Naive B cell (primary cell): Measurements from ENCODE around the gene PRKCE. TPM values are rescaled to one million over a fixed set of nuclear protein-coding genes. Genes with fewer than 3 reads are reported as not detected.

Experiments
- ATAC-seq, 2 donors: fragments of 150-1000 bp; cut with Tn5 transposase; 2 replicates each; pipeline ENCODE4 v1.10.0; 2021; ENCODE audit warnings: low read depth in 2 of 2, mild to moderate bottlenecking in 2 of 2, moderate library complexity in 2 of 2
- DNase-seq: peaks from one replicate; pipeline ENCODE4 v3.0.0; 2022
- H3K27ac Mint-ChIP-seq, 6 donors: one replicate each; pipeline ENCODE4 v1.8.0; 2020 to 2022; ENCODE audit warnings: mild to moderate bottlenecking in 6 of 6, mixed read lengths in 6 of 6, moderate library complexity in 5 of 6, inconsistent platforms in 2 of 6
- H3K27me3 Mint-ChIP-seq, 3 donors: one replicate each; pipeline ENCODE4 v1.8.0; 2021 to 2022; ENCODE audit warnings: mixed read lengths in 3 of 3, mild to moderate bottlenecking in 1 of 3
- H3K36me3 Mint-ChIP-seq, 2 donors: one replicate each; pipeline ENCODE4 v1.8.0; 2020 to 2022; ENCODE audit warnings: mixed read lengths in 2 of 2, inconsistent platforms in 1 of 2, mild to moderate bottlenecking in 1 of 2
- H3K4me1 Mint-ChIP-seq, 3 donors: one replicate each; pipeline ENCODE4 v1.8.0; 2020 to 2022; ENCODE audit warnings: mixed read lengths in 3 of 3, inconsistent platforms in 1 of 3, mild to moderate bottlenecking in 1 of 3, moderate library complexity in 1 of 3
- H3K4me3 Mint-ChIP-seq, 8 donors: one replicate each; pipeline ENCODE4 v1.8.0; 2020 to 2022; ENCODE audit warnings: mild to moderate bottlenecking in 8 of 8, mixed read lengths in 8 of 8, moderate library complexity in 8 of 8, inconsistent platforms in 2 of 8
- H3K9me3 Mint-ChIP-seq, 7 donors: one replicate each; pipeline ENCODE4 v1.8.0; 2020 to 2022; ENCODE audit warnings: mixed read lengths in 7 of 7, mild to moderate bottlenecking in 5 of 7, inconsistent platforms in 2 of 7, moderate library complexity in 1 of 7
- polyA plus RNA-seq, 6 donors: library from polyadenylated mRNA; unstranded; fragments of 300-500 nt; fragmentation: Illumina TruSeq; gene quantifications; one replicate each; pipeline ENCODE4 v1.2.3, GENCODE V29; 2021; ENCODE audit warnings: low read depth in 6 of 6

The PRKCE gene
- polyA plus RNA-seq, 6 donors from 2014 or later: 14.8 to 33.3 (median 23.2) TPM

- Mint-ChIP-seq H3K36me3 (peaks cover 49 to 64% of the 10 kb centered on the region in 2 donors), H3K9me3 (peaks cover 0 to 5% (median 0%) of the 10 kb centered on the region in 7 donors), H3K4me1 (peaks cover 0 to 5% (median 4%) of the 10 kb centered on the region in 3 donors), H3K27ac (peak overlapping the region in 1 of 6 donors; percentile 29), H3K4me3 (no peak overlapping the region), H3K27me3 (no peaks in the 10 kb centered on the region)
- no peak for DNase-seq
- ATAC-seq: no peak
Observed at GRCh38 chr2:46097714-46098480, 446.4 kb downstream of the PRKCE start.

- Mint-ChIP-seq H3K36me3 (peaks cover 52 to 64% of the 10 kb centered on the region in 2 donors), H3K9me3 (peaks cover 0 to 13% (median 3%) of the 10 kb centered on the region in 7 donors), H3K4me3 (no peak overlapping the region), H3K27me3 (no peaks in the 10 kb centered on the region), H3K27ac (peak overlapping the region in 1 of 6 donors; percentile 7), H3K4me1 (peaks cover 0 to 5% (median 4%) of the 10 kb centered on the region in 3 donors)
- ATAC-seq: no peak
- DNase-seq: no peak
Observed at GRCh38 chr2:46098621-46099062, 447.2 kb downstream of the PRKCE start.

- H3K36me3 Mint-ChIP-seq: peaks cover 51 to 62% of the 10 kb centered on the region in 2 donors
- ATAC-seq (no peak), DNase-seq (no peak)
- no peak overlapping the region for H3K27ac Mint-ChIP-seq
- peaks cover 2 to 5% (median 4%) of the 10 kb centered on the region in 3 donors for H3K4me1 Mint-ChIP-seq
- H3K27me3 Mint-ChIP-seq: no peaks in the 10 kb centered on the region
- H3K9me3 Mint-ChIP-seq: peaks cover 0 to 32% (median 18%) of the 10 kb centered on the region in 7 donors
- H3K4me3 Mint-ChIP-seq: no peak overlapping the region
Observed at GRCh38 chr2:46101557-46102220, 450.2 kb downstream of the PRKCE start.

GRCh38 chr2:46106690-46107089, 455.2 kb downstream of the PRKCE start:
- Mint-ChIP-seq H3K27ac (no peak overlapping the region), H3K27me3 (no peaks in the 10 kb centered on the region)

GRCh38 chr2:46114996-46115395, 463.5 kb downstream of the PRKCE start:
- H3K4me3 Mint-ChIP-seq: no peak overlapping the region
- H3K4me1 Mint-ChIP-seq: peaks cover 2 to 12% (median 3%) of the 10 kb centered on the region in 3 donors
- H3K36me3 Mint-ChIP-seq: peaks cover 14 to 41% of the 10 kb centered on the region in 2 donors

More at GRCh38 chr2:46106690-46107089, 455.2 kb downstream of the PRKCE start:
- Mint-ChIP-seq H3K36me3 (peaks cover 44 to 64% of the 10 kb centered on the region in 2 donors), H3K4me3 (no peak overlapping the region), H3K9me3 (peaks cover 0 to 32% (median 19%) of the 10 kb centered on the region in 7 donors), H3K4me1 (peaks cover 3 to 17% (median 7%) of the 10 kb centered on the region in 3 donors)
- DNase-seq (no peak), ATAC-seq (no peak)

GRCh38 chr2:46116150-46116549, 464.7 kb downstream of the PRKCE start:
- DNase-seq (no peak), ATAC-seq (no peak)
- Mint-ChIP-seq H3K27me3 (no peaks in the 10 kb centered on the region), H3K4me3 (no peak overlapping the region), H3K27ac (peak overlapping the region in 1 of 6 donors; percentile 37), H3K4me1 (peaks cover 0 to 12% (median 3%) of the 10 kb centered on the region in 3 donors), H3K36me3 (peaks cover 9 to 31% of the 10 kb centered on the region in 2 donors), H3K9me3 (peaks cover 0 to 9% (median 4%) of the 10 kb centered on the region in 7 donors)

More at GRCh38 chr2:46114996-46115395, 463.5 kb downstream of the PRKCE start:
- DNase-seq (no peak), ATAC-seq (no peak)
- Mint-ChIP-seq H3K27ac (no peak overlapping the region), H3K9me3 (peaks cover 0 to 9% (median 4%) of the 10 kb centered on the region in 7 donors), H3K27me3 (no peaks in the 10 kb centered on the region)

GRCh38 chr2:46116553-46116991, 465.1 kb downstream of the PRKCE start:
- H3K9me3 Mint-ChIP-seq: peaks cover 0 to 6% (median 4%) of the 10 kb centered on the region in 7 donors

GRCh38 chr2:46117379-46117778, 465.9 kb downstream of the PRKCE start:
- H3K36me3 Mint-ChIP-seq: peaks cover 3 to 19% of the 10 kb centered on the region in 2 donors
- peaks cover 0 to 7% (median 1%) of the 10 kb centered on the region in 3 donors for H3K4me1 Mint-ChIP-seq
- H3K9me3 Mint-ChIP-seq: peaks cover 0 to 2% (median 0%) of the 10 kb centered on the region in 7 donors
- no peak for ATAC-seq
- no peak overlapping the region for H3K27ac Mint-ChIP-seq
- no peak overlapping the region for H3K4me3 Mint-ChIP-seq
- no peak for DNase-seq
- H3K27me3 Mint-ChIP-seq: no peaks in the 10 kb centered on the region

More at GRCh38 chr2:46116553-46116991, 465.1 kb downstream of the PRKCE start:
- Mint-ChIP-seq H3K4me1 (peaks cover 0 to 9% (median 3%) of the 10 kb centered on the region in 3 donors), H3K36me3 (peaks cover 8 to 27% of the 10 kb centered on the region in 2 donors), H3K27me3 (no peaks in the 10 kb centered on the region), H3K4me3 (no peak overlapping the region), H3K27ac (peak overlapping the region in 1 of 6 donors; percentile 86)
- DNase-seq: no peak
- ATAC-seq: no peak

GRCh38 chr2:46117994-46118393, 466.5 kb downstream of the PRKCE start:
- peaks cover 0 to 7% (median 0%) of the 10 kb centered on the region in 3 donors for H3K4me1 Mint-ChIP-seq
- DNase-seq: no peak
- no peak overlapping the region for H3K27ac Mint-ChIP-seq
- H3K36me3 Mint-ChIP-seq: peaks cover 0 to 19% of the 10 kb centered on the region in 2 donors
- no peaks in the 10 kb centered on the region for H3K27me3 Mint-ChIP-seq
- no peaks in the 10 kb centered on the region for H3K9me3 Mint-ChIP-seq
- no peak overlapping the region for H3K4me3 Mint-ChIP-seq
- ATAC-seq: no peak

GRCh38 chr2:46118656-46119371, 467.3 kb downstream of the PRKCE start:
- no peak overlapping the region for H3K4me3 Mint-ChIP-seq
- H3K27me3 Mint-ChIP-seq: no peaks in the 10 kb centered on the region
- H3K27ac Mint-ChIP-seq: no peak overlapping the region
- peaks cover 0 to 7% (median 0%) of the 10 kb centered on the region in 3 donors for H3K4me1 Mint-ChIP-seq
- peaks cover 0 to 19% of the 10 kb centered on the region in 2 donors for H3K36me3 Mint-ChIP-seq
- no peak for DNase-seq
- ATAC-seq: no peak
- no peaks in the 10 kb centered on the region for H3K9me3 Mint-ChIP-seq

- H3K4me3 Mint-ChIP-seq: no peak overlapping the region
- DNase-seq: no peak
- H3K27ac Mint-ChIP-seq: no peak overlapping the region
- H3K9me3 Mint-ChIP-seq: no peaks in the 10 kb centered on the region
- H3K4me1 Mint-ChIP-seq: peaks cover 0 to 7% (median under 1%) of the 10 kb centered on the region in 3 donors
- peaks cover 0 to 19% of the 10 kb centered on the region in 2 donors for H3K36me3 Mint-ChIP-seq
- H3K27me3 Mint-ChIP-seq: no peaks in the 10 kb centered on the region
- no peak for ATAC-seq
Observed at GRCh38 chr2:46119453-46119852, 468.0 kb downstream of the PRKCE start.

GRCh38 chr2:46120792-46121555, 469.5 kb downstream of the PRKCE start:
- Mint-ChIP-seq H3K27me3 (no peaks in the 10 kb centered on the region), H3K27ac (peak overlapping the region in 1 of 6 donors; percentile 36), H3K9me3 (no peaks in the 10 kb centered on the region), H3K4me1 (peaks cover 0 to 6% (median 3%) of the 10 kb centered on the region in 3 donors), H3K36me3 (peaks cover 0 to 19% of the 10 kb centered on the region in 2 donors), H3K4me3 (no peak overlapping the region)
- no peak for ATAC-seq
- no peak for DNase-seq
